Measurements from ENCODE around the gene CEP89.
"Not testable (repeated sequence)": the region's sequence is repeated elsewhere in the genome, so short reads cannot be mapped to it uniquely, and the experiment has no call there.

CEP89 gene

DNA sequence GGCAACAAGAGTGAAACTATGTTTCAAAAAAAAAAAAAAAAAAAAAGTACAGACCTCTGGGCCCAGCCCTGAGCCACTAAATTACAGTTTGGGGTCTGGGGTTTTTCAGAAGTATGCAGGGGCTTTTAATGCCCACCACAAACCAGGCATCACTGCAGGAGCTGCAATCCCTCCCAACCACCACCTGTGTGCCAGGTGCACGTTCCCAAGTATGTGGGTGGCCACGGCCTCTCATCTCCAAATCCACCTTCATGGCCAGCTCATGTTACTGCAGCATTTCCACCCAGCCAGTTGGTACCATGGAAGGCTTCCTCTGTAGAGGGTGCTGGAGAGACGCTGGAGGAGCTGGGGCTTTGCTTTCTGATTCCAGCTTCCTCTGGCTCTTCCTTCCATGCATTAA is 26.5 kb downstream of the CEP89 start:
- FAIRE-seq = no peak

DNA sequence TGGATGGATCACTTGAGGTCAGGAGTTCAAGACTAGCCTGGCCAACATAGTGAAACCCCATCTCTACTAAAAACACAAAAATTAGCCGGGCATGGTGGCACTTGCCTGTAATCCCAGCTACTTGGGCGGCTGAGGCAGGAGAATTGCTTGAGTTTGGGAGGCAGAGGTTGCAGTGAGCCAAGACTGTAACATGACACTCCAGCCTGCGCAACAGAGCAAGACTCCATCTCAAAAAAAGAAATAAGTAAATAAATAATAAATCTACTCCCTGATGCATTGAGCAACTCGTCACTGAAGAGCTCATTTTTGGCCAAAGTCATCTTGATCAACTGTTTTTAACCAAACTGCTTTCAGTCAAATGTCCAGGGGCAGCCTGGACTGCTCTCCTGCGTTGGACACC is 30.5 kb downstream of the CEP89 start:
- FAIRE-seq = not testable (repeated sequence)

DNA sequence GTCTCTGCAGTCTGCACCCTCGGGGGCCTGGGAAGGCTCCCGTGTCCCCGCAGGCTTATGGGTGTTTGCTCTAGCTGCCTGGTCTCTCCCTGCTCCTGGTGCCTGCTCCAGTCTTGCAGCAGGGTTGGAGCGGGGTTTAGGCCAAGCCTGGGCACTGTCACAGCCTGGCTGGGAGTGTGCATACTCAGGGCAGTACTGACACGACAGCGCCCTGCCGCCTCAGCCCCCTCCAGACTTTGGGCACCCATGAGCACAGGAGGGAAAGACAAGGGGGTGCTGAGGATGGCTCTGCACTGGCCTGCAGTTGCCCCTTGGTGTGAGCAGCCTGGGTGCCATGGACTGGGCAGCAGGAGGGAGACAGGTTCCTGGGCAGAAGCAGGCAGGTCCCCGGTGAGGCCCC is 35.7 kb downstream of the CEP89 start:
- FAIRE-seq = no peak

DNA sequence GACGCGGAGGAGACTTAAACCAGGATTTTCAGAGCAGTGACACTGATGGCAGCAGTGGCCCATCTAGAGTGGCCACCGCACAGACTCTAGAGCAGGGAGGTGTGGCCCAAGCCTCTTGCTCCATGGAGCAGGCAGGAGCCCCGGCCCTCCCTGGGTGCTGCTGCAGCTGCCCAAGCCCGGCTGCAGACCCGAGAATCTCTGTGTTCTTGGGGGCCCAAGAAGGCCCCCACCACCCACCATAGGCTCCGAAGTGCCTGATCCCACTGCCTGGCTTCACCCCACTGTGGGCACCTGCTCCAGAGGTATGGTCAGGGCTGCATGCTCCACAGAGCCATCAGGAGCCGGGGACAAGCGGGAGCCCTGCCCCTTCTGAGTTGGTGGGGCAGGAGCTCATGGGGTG is 36.1 kb downstream of the CEP89 start:
- no peak for FAIRE-seq

DNA sequence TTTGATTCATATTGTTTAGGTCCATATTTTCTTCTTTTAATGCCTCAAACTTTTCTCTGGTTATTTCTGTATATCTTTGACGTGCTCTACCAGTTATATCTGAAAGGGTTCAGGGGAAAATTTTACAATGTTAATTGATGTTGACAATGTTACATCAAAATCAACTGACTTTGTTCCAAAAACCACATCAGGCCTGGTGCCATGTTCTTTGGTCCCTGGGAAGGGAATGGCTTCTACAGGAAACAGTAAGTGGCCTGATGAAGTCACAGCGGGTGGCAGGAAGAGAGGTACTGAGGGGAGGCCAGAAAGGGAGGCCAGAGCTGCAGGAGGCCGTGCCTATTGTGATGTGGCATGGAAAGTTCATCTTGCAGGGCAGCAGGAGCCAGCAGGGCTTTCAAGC is 38.2 kb downstream of the CEP89 start:
- no peak for FAIRE-seq

DNA sequence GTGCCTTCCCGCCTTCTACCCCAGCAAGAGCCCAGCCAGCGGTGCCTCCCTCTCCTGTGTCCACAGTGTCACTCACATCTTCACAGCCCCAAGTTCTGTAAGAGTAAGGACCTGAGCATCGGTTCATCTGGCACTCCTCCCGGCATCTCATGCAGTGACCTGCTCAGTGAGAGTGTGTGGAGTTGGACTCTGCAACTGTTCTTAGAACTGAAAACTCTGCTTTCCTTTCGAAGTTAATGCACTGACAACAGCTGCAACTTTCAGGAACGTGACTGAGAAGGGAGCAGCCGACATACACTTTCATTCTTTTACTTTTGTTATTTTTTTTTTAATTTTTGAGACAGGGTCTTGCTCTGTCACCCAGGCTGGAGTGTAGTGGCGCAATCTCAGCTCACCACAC is 41.2 kb downstream of the CEP89 start:
- no peak for FAIRE-seq

DNA sequence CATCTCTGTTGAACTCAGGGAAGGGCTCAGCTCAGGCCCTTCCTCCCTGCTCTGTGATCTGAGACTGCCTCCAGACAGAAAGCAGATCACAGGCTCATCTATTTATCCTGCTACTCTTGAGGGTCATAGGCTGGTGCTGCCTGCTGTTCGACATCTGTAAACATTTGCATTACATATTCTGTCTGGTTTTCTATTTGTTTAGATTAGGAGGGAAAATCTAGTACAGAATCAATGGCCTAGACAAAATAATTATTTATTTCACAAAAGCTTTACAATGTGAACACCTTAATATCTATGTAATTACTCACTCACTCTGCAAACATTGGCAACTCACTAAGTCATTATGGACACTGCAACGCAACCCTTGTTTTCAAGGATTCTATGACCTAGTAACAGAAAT is 43.0 kb downstream of the CEP89 start:
- no peak for FAIRE-seq

DNA sequence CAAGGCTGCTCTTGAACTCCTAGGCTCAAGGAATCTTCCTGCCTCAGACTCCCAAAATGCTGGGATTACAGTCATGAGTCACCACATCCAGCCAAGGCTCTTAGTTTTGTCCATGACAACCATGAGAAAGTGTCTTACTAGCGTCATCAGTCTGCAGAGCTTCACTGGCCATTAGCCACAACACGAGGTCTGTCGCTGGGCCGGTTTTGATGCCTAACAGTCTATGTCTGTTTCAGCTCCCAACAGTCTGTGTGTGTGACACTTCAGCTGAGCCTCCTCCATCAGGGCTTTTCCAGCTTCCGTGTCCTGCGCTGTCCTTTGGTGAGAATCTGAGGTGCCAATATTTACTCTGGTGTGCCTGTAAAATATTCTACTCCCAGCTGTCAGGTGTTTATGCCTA is 47.6 kb downstream of the CEP89 start:
- FAIRE-seq = no peak

DNA sequence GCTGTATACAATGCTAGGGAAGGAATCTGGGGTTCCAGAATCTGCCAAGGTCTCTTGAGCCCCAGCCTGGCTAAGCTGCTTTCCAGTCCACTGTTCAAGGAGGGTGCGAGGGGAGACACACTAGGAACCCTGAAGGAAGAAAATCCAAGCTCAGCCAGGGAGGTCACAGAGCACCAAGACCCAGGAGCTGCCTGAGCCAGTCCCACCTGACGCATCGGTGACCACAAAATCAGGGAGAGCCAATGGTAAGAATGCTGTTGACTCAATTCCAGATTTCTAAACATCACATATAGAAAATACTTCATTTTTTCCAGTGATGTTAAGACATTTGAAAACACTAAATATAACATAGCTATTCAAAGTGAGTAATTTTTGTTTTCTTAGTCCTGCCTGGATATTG is 50.1 kb downstream of the CEP89 start:
- no peak for FAIRE-seq

DNA sequence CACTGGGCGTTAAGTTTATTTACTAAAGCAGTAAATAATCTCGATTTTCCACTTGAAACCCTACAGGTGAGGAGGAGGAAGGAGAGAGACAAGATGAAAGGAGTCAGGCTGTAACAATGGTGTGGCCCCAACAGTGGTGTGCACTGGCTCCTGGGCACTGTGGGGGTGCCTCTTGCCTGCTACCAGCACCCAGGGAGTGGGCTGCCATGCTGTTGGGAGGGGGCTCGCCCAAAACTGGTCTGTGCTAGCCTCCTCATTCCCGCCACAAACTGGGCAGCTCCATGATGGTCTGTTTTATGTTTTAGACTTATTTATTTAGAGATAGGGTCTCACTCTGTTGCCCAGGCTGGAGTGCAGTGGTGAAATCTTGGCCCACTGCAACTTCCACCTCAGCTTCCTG is 52.4 kb downstream of the CEP89 start:
- no peak for FAIRE-seq

DNA sequence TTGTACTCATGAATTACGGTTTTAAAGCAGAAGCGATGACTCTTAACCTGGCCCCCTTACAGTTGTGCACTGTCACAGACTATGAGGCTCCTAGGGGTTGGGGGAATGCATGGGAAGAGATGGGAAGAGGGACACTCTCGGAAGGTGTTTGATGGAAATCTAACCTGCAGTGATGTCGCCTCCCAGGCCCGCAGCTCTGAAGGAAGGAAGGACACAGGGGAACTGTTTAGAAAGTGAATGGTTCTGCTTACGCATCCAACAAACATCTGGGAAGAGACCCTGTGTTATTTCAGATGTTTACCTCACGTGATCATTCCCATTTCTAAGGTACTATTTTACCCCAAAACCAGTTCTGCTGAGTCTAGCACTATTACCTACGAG is 54.2 kb downstream of the CEP89 start:
- FAIRE-seq = no peak

DNA sequence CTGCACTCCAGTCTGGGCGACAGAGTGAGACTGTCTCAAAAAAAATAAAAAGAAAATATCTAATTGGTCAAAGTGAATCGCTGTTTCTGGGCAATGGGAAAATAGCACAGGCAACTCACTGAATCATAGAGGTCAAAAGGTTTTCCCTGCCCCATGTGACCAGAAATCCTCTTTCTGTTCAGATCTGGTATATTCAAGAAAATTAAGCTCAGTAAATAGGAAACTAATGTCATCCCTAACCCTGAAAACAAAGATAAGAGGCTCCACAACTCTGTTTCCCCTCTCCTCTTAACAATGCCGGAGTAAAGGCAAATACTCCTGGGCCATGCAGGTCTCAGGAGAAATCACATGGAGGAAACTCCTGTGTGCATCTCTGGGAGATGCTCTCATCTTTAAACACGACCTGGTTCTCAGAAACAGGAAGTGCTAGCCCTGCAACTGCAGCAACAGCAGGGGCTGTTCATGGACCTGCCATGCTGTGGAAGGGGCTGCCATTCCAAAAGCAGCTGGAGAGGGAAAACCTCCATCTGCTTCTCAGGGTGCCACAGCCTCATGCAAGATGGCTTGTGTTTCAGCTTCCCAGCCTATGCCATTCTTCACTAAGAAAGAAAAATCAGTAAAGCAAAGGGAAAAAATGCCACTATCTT is 54.7 kb downstream of the CEP89 start:
- no peak for FAIRE-seq

DNA sequence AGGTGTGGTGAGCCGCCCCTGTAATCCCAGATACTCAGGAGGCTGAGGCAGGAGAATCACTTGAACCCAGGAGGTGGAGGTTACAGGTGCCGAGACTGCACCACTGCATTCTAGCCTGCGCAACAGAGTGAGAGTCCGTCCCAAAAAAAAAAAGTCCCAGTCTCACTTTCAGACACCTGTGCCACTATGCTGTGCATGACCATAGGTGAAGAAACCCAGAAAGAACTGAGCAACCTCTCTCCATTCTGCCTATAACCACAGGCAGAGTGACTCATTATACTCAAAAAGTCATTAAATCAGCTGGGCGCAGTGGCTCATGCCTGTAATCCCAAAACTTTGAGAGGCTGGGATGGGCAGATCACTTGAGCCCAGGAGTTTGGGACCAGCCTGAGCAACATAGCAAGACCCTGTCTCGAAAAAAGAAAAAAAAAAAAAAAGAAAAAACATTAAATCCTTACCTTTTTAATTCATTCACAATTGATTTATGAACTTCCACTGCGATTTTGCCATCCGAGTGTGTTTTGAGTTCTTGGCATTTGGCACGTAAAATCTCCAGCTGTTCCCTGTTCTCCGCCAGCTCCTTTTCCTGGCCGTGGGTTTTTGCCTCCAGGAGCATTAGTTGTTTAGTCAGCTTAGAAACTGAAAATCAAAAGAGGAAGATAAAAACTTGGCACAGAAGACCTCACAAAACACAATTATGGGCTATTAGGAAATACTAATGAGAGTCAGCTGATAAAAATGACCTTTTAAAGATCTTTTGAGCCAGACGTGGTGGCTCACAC is 56.7 kb downstream of the CEP89 start:
- no peak for FAIRE-seq

DNA sequence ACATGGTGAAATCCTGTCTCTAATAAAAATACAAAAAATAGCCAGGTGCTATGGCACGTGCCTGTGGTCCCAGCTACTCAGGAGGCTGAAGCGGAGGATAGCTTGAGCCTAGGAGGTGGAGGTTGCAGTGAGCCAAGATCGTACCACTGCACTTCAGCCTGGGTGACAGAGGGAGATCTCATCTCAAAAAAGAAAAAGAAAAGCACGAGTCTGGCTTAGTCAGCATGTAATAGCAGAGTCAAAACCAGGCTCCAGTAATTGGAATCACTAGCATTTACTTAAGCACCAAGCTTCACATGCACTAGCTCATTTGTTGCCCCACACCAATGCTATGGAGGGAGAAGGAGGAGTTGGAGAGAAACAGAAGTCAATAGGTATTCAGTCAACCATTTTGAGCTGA is 60.3 kb downstream of the CEP89 start:
- no peak for FAIRE-seq

DNA sequence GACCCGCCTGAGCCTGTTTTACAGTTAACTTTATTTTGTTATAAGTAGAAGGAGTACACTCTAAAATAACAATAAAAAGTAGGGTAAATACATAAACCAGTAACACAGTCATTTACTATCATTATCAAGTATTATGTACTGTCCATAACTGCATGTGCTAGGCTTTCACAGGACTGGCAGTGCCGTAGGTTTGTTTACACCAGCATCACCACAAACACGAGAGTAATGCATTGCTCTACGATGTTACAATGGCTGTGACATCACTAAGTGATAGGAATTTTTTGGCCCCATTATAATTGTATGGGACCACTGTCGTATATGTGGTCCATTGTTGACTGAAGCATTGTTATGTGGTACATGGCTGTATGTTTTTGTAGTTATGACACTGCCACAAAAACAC is 60.9 kb downstream of the CEP89 start:
- no peak for FAIRE-seq

DNA sequence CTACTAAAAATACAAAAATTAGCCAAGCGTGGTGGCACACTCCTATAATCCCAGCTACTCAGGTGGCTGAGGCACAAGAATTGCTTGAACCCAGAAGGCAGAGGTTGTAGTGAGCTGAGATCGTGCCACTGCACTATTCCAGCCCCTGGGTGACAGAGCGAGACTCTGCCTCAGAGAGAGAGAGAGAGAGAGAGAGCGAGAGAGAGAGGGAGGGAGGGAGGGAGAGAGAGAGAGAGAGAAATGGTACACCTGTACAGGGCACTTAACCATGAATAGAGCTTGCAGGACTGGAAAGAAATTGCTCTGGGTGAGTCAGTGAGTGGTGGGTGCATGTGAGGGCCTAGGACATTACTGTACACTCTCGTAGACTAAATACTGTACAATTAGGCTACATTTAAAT is 61.7 kb downstream of the CEP89 start:
- no peak for FAIRE-seq

DNA sequence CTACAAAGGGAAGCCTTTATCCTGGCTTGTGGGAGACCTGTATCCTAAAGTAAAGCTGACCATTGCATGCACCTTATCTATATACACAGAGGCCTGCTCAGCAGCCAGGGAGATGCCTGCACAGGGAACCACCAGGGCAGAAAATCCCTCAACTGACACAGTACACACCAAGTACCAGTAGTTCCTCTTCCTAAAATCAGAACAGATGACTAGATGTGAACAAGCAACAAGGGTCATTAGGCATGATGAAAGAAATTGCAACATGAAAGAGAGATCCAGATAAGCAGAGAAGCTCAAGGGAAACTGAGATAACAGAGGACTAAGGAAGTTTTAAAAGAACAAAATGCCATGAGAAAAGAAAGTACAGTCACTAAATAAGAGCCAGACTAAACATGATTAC is 62.5 kb downstream of the CEP89 start:
- FAIRE-seq = no peak

DNA sequence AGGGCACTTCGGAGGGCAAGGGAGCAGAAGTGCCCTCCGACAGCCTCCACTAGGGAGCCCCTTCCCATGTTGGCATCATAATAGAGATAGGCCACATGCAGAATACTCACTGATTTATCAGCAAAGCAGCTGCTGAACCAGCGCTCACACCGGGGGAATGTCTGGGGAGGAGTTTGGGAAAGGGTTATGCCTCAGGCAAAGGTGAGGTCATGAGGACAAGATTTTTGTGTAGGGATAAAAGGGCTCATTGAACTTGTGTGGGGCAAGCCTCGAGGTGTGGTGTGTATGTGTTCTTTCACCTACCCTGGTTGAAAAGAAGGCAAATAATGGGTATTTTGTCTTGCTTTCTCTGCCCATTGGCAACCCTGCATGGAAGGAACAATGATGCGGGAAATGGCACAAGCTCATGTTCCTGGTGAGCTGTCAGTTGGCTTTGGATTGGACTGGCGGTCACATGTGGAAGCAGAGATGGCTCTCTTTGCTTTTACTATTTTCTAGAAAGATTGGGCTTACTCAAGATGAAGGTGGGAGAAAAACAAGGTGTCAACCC is 63.0 kb downstream of the CEP89 start:
- no peak for FAIRE-seq

DNA sequence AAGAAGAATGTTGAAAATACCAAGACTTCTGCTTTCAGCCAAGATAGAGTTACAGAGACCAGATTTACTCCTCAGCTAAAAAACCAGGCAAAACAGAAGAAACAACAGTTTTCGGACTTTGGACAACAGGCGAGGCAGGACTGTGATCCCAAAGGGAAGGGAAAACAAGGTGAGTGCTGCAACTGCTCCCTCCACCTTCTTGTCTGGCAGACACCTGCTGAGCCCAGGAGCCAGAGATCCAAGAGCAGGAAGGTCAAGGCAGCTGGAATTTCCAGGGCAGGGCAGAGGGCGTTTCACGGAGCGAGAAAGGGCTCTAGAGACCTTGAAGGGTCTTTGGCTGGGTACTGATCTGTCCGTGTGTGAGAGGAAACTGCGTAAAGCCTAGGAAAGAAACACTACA is 69.3 kb downstream of the CEP89 start:
- no peak for FAIRE-seq

DNA sequence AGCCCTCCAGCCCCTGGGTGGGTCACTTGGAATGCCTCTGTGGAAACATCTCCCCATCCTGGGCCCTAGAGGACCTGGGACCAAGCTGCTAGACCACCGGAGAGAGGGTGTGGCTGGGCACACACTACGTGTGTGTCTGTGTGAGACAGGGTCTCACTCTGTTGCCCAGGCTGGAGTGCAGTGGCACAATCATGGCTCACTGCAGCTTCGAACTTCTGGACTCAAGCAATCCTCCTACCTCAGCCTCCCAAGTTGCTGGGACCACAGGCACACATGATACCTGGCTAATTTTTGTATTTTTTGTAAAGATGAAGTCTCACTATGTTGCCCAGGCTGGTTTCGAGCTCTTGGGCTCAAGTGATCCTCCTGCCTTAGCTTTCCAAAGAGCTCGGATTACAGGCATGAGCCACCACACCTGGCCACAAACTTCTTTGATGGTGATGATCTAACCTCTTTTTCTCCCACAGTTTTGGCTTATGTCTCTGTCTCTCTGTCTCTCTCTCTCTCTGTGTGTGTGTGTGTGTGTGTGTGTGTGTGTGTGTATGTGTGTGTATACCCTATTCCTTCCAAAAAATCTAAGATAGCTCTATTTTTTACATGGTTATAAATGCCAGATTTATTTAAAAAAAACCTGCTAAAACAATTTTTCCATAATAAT is 70.1 kb downstream of the CEP89 start:
- FAIRE-seq = no peak

DNA sequence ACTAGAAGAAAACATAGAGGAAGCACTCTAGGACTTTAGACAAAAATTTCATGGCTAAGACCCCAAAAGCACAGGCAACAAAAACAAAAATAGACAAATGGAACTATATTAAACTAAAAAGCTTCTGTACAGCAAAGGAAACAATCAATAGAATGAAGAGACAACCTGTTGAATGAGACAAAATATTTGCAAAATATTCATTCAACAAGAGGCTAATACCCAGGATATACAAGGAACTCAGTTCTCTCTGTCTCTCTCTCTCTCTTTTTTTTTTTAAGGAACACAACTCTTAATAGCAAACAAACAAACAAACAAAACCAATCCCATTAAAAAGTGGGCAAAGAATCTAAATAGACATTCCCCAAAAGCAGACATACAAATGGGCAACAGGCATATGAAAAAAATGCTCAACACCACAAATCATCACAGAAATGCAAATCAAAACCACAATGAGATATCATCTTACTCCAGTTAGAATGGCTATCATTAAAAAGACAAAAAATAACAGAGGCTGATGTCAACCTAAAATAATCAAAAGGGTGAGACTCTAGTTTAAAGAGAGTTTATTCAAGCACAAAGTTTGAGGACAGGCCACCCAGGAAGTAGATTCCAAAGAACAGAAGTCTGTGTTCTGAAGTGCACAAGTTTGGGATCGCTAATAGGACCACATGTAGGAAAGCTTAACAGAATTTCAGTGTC is 75.1 kb downstream of the CEP89 start:
- no peak for FAIRE-seq

DNA sequence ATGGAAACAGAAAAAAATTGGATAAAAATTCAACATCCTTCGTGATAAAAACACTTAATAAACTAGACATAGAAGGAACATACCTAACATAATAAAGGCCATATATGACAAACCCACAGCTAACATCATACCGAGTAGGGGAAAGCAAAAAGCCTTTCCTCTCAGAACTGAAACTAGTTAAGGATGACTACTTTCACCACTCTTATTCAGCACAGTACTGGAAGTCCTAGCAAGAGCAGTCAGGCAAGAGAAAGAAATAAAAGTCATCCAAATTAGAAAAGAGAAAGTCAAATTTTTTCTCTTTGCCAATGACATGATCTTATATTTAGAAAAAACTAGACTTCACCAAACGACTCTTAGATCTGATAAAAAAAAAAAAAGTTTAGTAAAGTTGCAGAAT is 76.4 kb downstream of the CEP89 start:
- FAIRE-seq = no peak

DNA sequence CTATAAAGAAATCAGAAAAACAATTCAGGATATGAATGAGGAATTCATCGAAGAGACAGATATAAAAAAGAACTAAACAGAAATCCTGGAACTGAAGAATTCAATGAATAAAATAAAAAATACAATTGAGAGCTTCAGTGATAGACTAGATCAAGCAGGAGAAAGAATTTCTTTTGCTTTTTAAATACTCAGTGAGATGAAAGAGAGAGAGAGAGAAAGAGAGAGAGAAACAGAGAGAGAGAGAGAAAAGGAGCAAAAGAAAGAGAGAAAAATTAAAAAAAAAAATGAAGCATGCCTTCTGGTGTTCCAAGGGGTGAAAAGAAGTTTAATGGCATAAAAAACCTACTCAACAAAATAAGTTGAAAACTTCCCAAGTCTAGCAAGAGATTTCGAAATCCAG is 80.1 kb downstream of the CEP89 start:
- no peak for FAIRE-seq

All from endometrium (tissue), 2 donors.